Loucy (cell line): ENCODE data around the gene DUSP18.

Source experiments
- H2AFZ ChIP-seq: fragments of 200-600 bp; sonication (generic); 2 replicates; pipeline ENCODE4 v1.6.0; 2016; ENCODE audit warnings: antibody characterized with exemption, mild to moderate bottlenecking, low read length, moderate library complexity
- H3F3A ChIP-seq: fragments of 200-600 bp; 2 replicates; pipeline ENCODE4 v1.6.0; 2016; ENCODE audit warnings: antibody characterized with exemption, low read depth, mild to moderate bottlenecking
- H3K27me3 ChIP-seq: fragments of 200-600 bp; sonication (generic); 2 replicates; pipeline ENCODE4 v1.6.1; 2014; ENCODE audit warnings: low read length, mild to moderate bottlenecking; ENCODE audit not compliant: insufficient read depth, poor library complexity, severe bottlenecking
- H3K36me3 ChIP-seq: fragments of 200-600 bp; sonication (generic); 2 replicates; pipeline ENCODE4 v1.6.1; 2016; ENCODE audit warnings: low read length; ENCODE audit not compliant: insufficient read depth
- H3K4me1 ChIP-seq: fragments of 200-600 bp; sonication (generic); 2 replicates; pipeline ENCODE4 v1.5.1; 2014; ENCODE audit warnings: low read length, mild to moderate bottlenecking; ENCODE audit not compliant: insufficient read depth, poor library complexity, severe bottlenecking
- H3K4me2 ChIP-seq: fragments of 200-600 bp; sonication (generic); 2 replicates; pipeline ENCODE4 v1.6.0; 2014; ENCODE audit warnings: antibody characterized with exemption, low read length, low read depth, mild to moderate bottlenecking; ENCODE audit not compliant: poor library complexity, severe bottlenecking
- H3K4me3 ChIP-seq: fragments of 200-600 bp; sonication (generic); 2 replicates; pipeline ENCODE4 v1.5.1; 2014; ENCODE audit warnings: low read length, mild to moderate bottlenecking, mixed read lengths; ENCODE audit not compliant: poor library complexity, severe bottlenecking
- H3K79me2 ChIP-seq: fragments of 200-600 bp; sonication (generic); 2 replicates; pipeline ENCODE4 v1.6.1; 2014; ENCODE audit warnings: low read length; ENCODE audit not compliant: insufficient read depth
- H3K9ac ChIP-seq: fragments of 200-600 bp; sonication (generic); 2 replicates; pipeline ENCODE4 v1.6.0; 2014; ENCODE audit warnings: mild to moderate bottlenecking, low read depth, low read length, moderate library complexity; ENCODE audit not compliant: poor library complexity, severe bottlenecking
- H3K9me2 ChIP-seq: fragments of 200-600 bp; sonication (generic); replicated peaks from 2 replicates; pipeline ENCODE4 v1.6.1; 2016; ENCODE audit warnings: low read depth, low read length, mixed read lengths
- H3K9me3 ChIP-seq: fragments of 200-600 bp; sonication (generic); 2 replicates; pipeline ENCODE4 v1.6.1; 2014; ENCODE audit warnings: mild to moderate bottlenecking, antibody characterized with exemption, low read length, low read depth; ENCODE audit not compliant: insufficient read depth
- H4K20me1 ChIP-seq: fragments of 200-600 bp; sonication (generic); 2 replicates; pipeline ENCODE4 v1.6.0; 2014; ENCODE audit warnings: antibody characterized with exemption, low read length, mild to moderate bottlenecking; ENCODE audit not compliant: insufficient read depth, poor library complexity, severe bottlenecking
- EZH2phosphoT487 ChIP-seq: fragments of 200-600 bp; IDR thresholded peaks from 2 replicates; pipeline ENCODE4 v1.6.1; 2018; ENCODE audit warnings: antibody characterized with exemption, mild to moderate bottlenecking, moderate library complexity, borderline replicate concordance
- TF ChIP-seq, protein P1 (sequence below): fragments of 200-600 bp; sonication (generic); conservative IDR thresholded peaks from 2 replicates; pipeline ENCODE4 v1.5.1; 2014; ENCODE audit warnings: mild to moderate bottlenecking, antibody characterized with exemption, low read length

The DUSP18 gene

DNA sequence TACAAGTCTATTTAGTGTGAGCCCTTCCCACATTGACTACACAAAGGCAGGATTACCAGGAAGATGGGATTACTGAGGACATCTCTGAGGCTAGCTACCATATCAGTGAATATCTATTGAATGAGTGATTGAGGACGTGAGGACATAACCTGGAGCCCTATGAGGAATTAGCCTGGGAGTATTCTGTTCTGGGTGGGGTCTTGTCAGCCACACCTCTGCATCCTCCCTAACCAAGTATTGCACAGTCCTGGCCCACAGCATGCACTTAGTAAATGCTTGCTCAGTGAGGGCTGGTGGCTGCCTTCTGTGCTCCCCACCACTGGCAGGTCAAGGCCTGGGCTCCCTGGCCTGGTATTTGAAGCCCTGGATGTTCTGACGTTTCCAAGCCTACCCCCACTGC is 14.8 kb downstream of the DUSP18 start:
- Histone ChIP-seq H3K9me2 (no peaks in the 10 kb centered on the region), H4K20me1 (no peaks in the 10 kb centered on the region), H3K79me2 (no peaks in the 10 kb centered on the region), H2AFZ (no peak overlapping the region), H3K9ac (no peak overlapping the region), H3F3A (no peaks in the 10 kb centered on the region), H3K27me3 (no peaks in the 10 kb centered on the region), H3K4me3 (no peak overlapping the region), H3K4me1 (no peaks in the 10 kb centered on the region), H3K4me2 (no peak overlapping the region), H3K9me3 (no peaks in the 10 kb centered on the region), H3K36me3 (no peaks in the 10 kb centered on the region)
- TF ChIP-seq, protein P1, sequence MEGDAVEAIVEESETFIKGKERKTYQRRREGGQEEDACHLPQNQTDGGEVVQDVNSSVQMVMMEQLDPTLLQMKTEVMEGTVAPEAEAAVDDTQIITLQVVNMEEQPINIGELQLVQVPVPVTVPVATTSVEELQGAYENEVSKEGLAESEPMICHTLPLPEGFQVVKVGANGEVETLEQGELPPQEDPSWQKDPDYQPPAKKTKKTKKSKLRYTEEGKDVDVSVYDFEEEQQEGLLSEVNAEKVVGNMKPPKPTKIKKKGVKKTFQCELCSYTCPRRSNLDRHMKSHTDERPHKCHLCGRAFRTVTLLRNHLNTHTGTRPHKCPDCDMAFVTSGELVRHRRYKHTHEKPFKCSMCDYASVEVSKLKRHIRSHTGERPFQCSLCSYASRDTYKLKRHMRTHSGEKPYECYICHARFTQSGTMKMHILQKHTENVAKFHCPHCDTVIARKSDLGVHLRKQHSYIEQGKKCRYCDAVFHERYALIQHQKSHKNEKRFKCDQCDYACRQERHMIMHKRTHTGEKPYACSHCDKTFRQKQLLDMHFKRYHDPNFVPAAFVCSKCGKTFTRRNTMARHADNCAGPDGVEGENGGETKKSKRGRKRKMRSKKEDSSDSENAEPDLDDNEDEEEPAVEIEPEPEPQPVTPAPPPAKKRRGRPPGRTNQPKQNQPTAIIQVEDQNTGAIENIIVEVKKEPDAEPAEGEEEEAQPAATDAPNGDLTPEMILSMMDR, result no peak
- TF ChIP-seq EZH2phosphoT487, result no peak

DNA sequence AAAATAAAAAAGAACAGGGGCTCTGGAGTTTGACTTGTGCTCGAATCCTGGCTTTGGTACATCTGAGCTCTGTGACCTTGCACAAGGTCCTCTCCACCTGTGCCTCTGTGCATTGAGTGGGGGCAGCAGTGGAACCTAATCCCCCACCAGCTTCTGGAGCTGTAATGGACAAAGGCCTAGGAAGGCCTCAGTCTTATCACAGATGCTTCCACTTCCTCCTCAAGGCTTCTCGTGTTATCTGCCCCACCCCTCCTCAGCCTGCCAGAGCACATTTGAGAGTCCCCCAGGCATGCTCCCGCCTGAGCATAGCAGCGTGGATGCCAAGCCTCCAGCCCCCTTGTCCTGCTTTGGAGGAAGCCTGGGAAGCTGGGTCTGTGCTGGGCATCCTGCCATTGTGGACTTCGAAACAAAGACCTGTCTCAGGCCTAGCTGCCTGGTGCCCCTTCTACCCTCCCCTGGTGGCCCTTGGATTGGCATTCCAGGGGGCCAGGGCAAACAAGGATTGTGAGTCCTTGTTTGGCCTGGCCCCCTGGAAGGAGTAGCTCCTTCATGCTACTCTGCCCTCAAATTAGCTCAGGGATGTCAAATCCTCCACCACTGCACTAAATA is 17.1 kb downstream of the DUSP18 start:
- H3K27me3 ChIP-seq, result no peaks in the 10 kb centered on the region
- no peaks in the 10 kb centered on the region for H3K4me1 ChIP-seq
- TF ChIP-seq, protein P1, result no peak
- TF ChIP-seq EZH2phosphoT487, result no peak
- H3K4me3 ChIP-seq, result no peak overlapping the region
- no peaks in the 10 kb centered on the region for H3K9me2 ChIP-seq
- no peaks in the 10 kb centered on the region for H3K36me3 ChIP-seq
- H2AFZ ChIP-seq, result 0 out of 2 replicates have a peak overlapping the region, but pooled peaks have one; percentile 19
- H3K9ac ChIP-seq, result no peak overlapping the region
- H3F3A ChIP-seq, result no peaks in the 10 kb centered on the region
- H4K20me1 ChIP-seq, result no peaks in the 10 kb centered on the region
- no peaks in the 10 kb centered on the region for H3K79me2 ChIP-seq
- no peaks in the 10 kb centered on the region for H3K9me3 ChIP-seq
- H3K4me2 ChIP-seq, result no peak overlapping the region

DNA sequence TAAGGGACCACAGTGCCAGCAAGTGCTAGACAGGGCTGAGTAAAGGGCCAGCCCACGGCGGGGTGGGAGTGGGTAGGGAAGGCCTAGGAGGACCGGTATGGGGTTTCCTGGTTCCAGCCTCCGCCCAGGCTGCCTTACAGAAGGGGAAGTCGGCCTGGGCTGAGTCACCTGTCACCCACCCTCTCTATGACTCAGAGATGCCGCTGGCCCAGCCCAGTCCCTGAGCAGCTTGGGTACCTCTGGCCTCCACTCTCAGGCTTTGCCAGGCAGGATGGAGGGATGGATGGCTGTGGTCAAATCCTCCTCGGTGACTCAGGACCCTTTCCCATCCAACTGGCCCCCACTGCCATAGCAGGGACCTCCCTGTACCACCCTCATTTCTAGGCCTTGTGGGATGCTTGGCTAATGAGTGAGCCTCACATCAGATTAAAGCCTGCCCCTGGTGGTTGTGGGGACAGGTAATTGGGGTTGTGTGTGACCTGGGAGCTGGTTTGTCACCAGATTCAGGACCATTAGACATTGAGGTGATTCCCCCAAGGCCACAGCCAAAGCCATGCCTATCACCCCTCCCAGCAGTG is 18.2 kb downstream of the DUSP18 start:
- no peaks in the 10 kb centered on the region for H3K9me3 ChIP-seq
- H3K4me3 ChIP-seq, result no peak overlapping the region
- no peaks in the 10 kb centered on the region for H3K27me3 ChIP-seq
- H2AFZ ChIP-seq, result no peak overlapping the region
- no peaks in the 10 kb centered on the region for H3K4me1 ChIP-seq
- H3K9ac ChIP-seq, result no peak overlapping the region
- H3K9me2 ChIP-seq, result no peaks in the 10 kb centered on the region
- no peaks in the 10 kb centered on the region for H3K36me3 ChIP-seq
- no peak overlapping the region for H3K4me2 ChIP-seq
- TF ChIP-seq, protein P1, result no peak
- TF ChIP-seq EZH2phosphoT487, result no peak
- H3F3A ChIP-seq, result no peaks in the 10 kb centered on the region
- no peaks in the 10 kb centered on the region for H4K20me1 ChIP-seq
- H3K79me2 ChIP-seq, result no peaks in the 10 kb centered on the region
